Neutrophil (primary cell): Measurements from ENCODE around the gene NOX3.
"Not testable (repeated sequence)": the region's sequence is repeated elsewhere in the genome, so short reads cannot be mapped to it uniquely, and the experiment has no call there.

Source experiments
- H3K27ac ChIP-seq: fragments of 200-600 bp; sonication (generic); 2 replicates; pipeline ENCODE4 v1.5.1; 2016; ENCODE audit warnings: mild to moderate bottlenecking, moderate library complexity
- H3K27me3 ChIP-seq: fragments of 200-600 bp; sonication (generic); 2 replicates; pipeline ENCODE4 v1.6.0; 2016; ENCODE audit warnings: mild to moderate bottlenecking
- H3K36me3 ChIP-seq: fragments of 200-600 bp; sonication (generic); 2 replicates; pipeline ENCODE4 v1.5.1; 2017
- H3K4me1 ChIP-seq, 2 experiments: fragments of 200-600 bp in 1 of 2; sonication (generic) in 1 of 2; 1 replicate in 1 of 2; 2 replicates in 1 of 2; pipeline versions ENCODE4 v1.5.1 to v1.6.1; 2013 to 2016; ENCODE audit warnings: low read depth in 1 of 2, low read length in 1 of 2, mild to moderate bottlenecking in 1 of 2, moderate library complexity in 1 of 2; ENCODE audit not compliant: control insufficient read depth in 1 of 2, insufficient read depth in 1 of 2
- H3K4me3 ChIP-seq, 2 experiments: fragments of 200-600 bp in 1 of 2; sonication (generic) in 1 of 2; 1 replicate in 1 of 2; 2 replicates in 1 of 2; pipeline ENCODE4 v1.5.1; 2013 to 2016; ENCODE audit warnings: low read depth in 1 of 2, low read length in 1 of 2, mild to moderate bottlenecking in 1 of 2, moderate library complexity in 1 of 2
- H3K9me3 ChIP-seq: fragments of 200-600 bp; sonication (generic); 2 replicates; pipeline ENCODE4 v1.5.1; 2016
- CTCF ChIP-seq: fragments of 200-600 bp; sonication (generic); IDR thresholded peaks from 2 replicates; pipeline ENCODE4 v1.5.1; 2016; ENCODE audit warnings: antibody characterized with exemption

NOX3 gene

GRCh38 chr6:155373276-155373675, 82.4 kb downstream of the NOX3 start:
- TF ChIP-seq CTCF: no peak
- Histone ChIP-seq H3K4me3 (no peak overlapping the region), H3K4me1 (no peaks in the 10 kb centered on the region), H3K27me3 (no peaks in the 10 kb centered on the region), H3K36me3 (no peaks in the 10 kb centered on the region), H3K9me3 (no peaks in the 10 kb centered on the region), H3K27ac (no peak overlapping the region)

DNA sequence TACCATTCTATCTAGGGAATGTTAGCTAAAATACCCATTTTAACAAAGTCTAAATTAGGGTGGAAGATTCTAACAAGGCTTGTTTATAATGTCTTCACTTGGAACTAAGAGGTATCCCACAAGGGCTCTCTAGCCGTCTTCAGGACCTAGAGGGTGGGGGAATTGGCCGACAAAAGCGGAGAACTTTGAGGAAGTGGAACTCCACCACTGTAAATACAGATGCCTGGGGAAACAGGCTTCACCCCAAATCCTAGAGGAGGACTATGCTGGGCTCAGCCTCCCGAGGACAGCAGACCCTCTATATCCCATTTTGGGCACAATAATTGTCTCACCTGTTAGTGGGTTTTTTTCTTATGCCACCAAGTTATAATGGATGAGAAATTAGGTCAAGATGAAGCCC, 83.4 kb downstream of the NOX3 start:
- Histone ChIP-seq H3K9me3 (no peaks in the 10 kb centered on the region), H3K36me3 (no peaks in the 10 kb centered on the region), H3K4me1 (no peaks in the 10 kb centered on the region), H3K27ac (no peak overlapping the region), H3K27me3 (no peaks in the 10 kb centered on the region), H3K4me3 (no peak overlapping the region)
- no peak for TF ChIP-seq CTCF

- TF ChIP-seq CTCF: no peak
- no peaks in the 10 kb centered on the region for H3K36me3 ChIP-seq
- H3K27me3 ChIP-seq: no peaks in the 10 kb centered on the region
- no peak overlapping the region for H3K27ac ChIP-seq
- no peaks in the 10 kb centered on the region for H3K9me3 ChIP-seq
- H3K4me1 ChIP-seq: no peaks in the 10 kb centered on the region
- H3K4me3 ChIP-seq: no peak overlapping the region
Measured at GRCh38 chr6:155371230-155371629, 84.4 kb downstream of the NOX3 start.

DNA sequence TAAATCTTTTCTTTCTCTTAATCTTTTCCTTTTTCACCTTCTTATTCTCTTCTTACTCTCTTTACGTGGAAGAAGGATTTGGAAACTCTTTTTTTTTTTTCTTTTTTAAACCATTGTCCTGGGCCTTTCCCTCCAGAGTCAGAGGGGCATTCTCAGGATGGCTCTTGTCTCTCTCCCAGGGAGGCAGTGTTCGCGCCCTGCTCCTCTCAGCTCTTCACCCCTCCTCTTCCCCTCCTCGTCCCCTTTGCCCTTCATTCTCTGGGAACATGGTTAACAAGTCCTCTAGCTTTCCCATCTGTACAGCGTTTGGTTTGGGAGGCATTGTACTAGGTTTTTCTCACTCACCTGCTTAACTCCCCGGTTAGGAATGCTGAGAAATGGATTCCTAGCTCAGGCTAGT, 89.3 kb downstream of the NOX3 start:
- Histone ChIP-seq H3K27me3 (no peaks in the 10 kb centered on the region), H3K4me3 (no peak overlapping the region), H3K4me1 (no peaks in the 10 kb centered on the region), H3K27ac (no peak overlapping the region), H3K9me3 (no peaks in the 10 kb centered on the region), H3K36me3 (no peaks in the 10 kb centered on the region)
- TF ChIP-seq CTCF: no peak

GRCh38 chr6:155364844-155365437, 90.7 kb downstream of the NOX3 start:
- Histone ChIP-seq H3K27ac (no peak overlapping the region), H3K9me3 (no peaks in the 10 kb centered on the region), H3K27me3 (no peaks in the 10 kb centered on the region), H3K4me3 (no peak overlapping the region), H3K4me1 (no peaks in the 10 kb centered on the region), H3K36me3 (no peaks in the 10 kb centered on the region)
- no peak for TF ChIP-seq CTCF

DNA sequence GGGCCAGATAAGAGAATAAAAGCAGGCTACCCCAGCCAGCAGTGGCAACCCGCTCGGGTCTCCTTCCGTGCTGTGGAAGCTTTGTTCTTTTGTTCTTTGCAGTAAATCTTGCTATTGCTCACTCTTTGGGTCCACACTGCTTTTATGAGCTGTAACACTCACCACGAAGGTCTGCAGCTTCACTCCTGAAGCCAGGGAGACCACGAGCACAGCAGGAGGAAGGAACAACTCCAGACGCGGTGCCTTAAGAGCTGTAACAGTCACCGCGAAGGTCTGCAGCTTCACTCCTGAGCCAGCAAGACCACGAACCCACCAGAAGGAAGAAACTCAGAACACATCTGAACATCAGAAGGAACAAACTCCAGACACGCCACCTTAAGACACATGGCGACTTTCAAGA, 91.6 kb downstream of the NOX3 start:
- H3K27me3 ChIP-seq, H3K9me3 ChIP-seq, H3K4me3 ChIP-seq, H3K36me3 ChIP-seq, H3K4me1 ChIP-seq, H3K27ac ChIP-seq: not testable (repeated sequence)

DNA sequence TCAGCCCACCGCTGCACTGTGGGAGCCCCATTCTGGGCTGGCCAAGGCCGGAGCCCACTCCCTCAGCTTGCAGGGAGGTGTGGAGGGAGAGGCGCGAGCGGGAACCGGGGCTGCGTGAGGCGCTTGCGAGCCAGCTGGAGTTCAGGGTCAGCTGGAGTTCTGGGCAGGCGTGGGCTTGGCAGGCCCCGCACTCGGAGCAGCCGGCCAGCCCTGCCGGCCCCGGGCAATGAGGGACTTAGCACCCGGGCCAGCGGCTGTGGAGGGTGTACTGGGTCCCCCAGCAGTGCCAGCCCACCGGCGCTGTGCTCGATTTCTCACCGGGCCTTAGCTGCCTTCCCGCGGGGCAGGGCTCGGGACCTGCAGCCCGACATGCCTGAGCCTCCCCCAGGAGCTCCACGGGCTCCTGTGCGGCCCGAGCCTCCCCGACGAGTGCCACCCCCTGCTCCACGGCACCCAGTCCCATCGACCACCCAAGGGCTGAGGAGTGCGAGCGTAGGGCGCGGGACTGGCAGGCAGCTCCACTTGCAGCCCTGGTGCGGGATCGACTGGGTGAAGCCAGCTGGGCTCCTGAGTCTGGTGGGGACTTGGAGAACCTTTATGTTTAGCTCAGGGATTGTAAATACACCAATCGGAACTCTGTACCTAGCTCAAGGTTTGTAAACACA, 92.5 kb downstream of the NOX3 start:
- H3K27ac ChIP-seq, H3K4me1 ChIP-seq, H3K9me3 ChIP-seq: not testable (repeated sequence)

More for the DNA sequence above, 92.5 kb downstream of the NOX3 start:
- not testable (repeated sequence) for H3K4me3 ChIP-seq, H3K36me3 ChIP-seq, H3K27me3 ChIP-seq
